Activated CD4-positive, alpha-beta T cell treated with anti-CD3 and anti-CD28 coated beads for 48 hours (primary cell): ENCODE data around the gene GLDC.

ENCODE experiments used
- DNase-seq: peaks from one replicate; pipeline ENCODE4 v3.0.0-alpha.2; 2020

Gene GLDC

GRCh38 chr9:6489099-6489498, 156.4 kb downstream of the GLDC start:
- DNase-seq = no peak

GRCh38 chr9:6488395-6488794, 157.1 kb downstream of the GLDC start:
- no peak for DNase-seq

GRCh38 chr9:6484210-6484609, 161.3 kb downstream of the GLDC start:
- no peak for DNase-seq
